CD4-positive, alpha-beta T cell treated with Interleukin-6 for 4 hours (primary cell): ENCODE results near the gene MEIOB.
"Not testable (repeated sequence)": the region's sequence is repeated elsewhere in the genome, so short reads cannot be mapped to it uniquely, and the experiment has no call there.

Experiments
- DNase-seq: peaks from one replicate; pipeline ENCODE4 v3.0.0-alpha.2; 2020; ENCODE audit warnings: mixed read lengths

Gene MEIOB

DNA sequence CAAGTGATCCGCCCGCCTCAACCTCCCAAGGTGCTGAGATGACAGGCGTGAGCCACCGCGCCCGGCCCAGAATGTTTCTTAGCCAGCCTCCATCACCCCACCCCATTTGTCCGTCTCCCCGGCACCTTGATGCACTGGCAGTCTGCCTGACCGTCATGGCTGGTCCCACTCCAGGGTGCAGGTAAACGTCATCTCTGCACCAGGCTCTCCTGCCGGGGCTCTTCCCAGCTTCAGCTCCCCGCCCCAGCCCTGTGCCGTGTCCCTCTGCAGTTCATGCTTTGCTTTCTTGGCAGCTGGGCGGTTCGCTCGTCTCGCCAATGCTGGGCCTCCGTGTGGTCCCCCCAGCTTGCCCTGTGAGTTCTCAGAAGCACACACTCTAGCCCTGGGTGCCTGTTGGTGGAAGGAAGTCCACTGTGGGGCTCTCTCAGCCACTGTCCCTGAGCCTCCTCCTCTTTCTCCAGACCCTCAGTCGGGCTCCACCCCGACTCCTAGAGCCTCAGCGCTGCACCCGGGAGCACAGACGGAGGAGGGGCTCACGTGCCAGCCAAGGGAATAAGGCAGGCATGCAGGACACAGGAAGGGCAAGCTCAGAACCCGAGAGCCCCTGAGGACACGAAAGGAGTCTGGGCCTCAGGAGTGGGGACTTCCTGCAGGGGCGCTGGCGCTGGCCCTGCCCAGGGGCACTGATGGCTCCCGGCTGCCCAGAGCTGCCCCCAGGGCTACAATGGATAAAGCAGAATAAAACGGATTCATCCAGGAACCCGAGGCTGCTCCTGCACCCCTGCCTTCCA, 34.3 kb upstream of the MEIOB start:
- DNase-seq, result no peak

DNA sequence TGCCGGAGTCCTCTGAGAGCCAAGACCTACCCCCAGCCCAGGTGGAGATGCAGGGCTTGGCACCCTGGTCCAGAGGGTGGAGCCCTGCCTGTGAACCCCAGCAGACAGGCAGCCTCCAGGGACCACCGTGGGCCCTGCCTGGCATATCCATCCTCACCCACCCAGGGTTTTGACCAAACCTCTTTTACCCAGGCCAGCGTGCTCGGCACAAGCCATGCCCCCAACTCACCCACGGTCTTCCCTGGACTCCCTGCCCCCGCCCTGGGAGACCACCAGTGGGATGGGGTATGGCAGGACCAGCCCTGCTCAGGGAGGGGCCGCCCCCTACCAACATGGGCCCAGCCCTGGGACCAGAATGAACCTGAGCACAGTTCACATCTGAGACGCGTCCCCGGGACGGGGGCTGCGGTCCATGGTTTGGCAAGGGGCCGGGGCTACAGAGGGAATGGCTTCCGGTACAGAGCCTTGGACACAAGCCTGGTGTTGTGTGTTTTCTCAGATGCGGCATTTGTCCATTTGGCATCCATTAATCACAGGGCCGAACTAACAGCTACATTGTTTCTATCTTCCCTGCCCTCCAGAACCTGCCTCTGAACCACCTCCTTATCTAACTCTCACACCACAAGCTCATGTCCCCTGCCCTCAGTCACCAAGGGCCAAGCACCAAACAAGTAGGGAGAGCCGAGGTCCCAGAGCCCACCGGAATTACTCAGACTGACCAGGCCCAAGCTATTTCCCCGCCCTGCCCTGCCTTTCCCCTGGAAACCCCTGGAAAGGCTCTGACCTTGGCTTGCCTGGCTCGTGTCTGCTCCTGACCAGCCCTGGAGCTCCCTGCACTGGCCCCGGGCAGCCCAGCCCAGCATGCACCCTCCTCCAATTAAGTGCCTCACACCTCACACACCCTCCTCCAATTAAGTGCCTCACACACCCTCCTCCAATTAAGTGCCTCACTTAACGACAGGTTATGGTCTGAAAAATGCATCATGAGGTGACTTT, 32.2 kb upstream of the MEIOB start:
- no peak for DNase-seq

GRCh38 chr16:1903220-1903574, 31.2 kb upstream of the MEIOB start:
- no peak for DNase-seq

GRCh38 chr16:1902547-1903219, 30.7 kb upstream of the MEIOB start:
- no peak for DNase-seq

DNA sequence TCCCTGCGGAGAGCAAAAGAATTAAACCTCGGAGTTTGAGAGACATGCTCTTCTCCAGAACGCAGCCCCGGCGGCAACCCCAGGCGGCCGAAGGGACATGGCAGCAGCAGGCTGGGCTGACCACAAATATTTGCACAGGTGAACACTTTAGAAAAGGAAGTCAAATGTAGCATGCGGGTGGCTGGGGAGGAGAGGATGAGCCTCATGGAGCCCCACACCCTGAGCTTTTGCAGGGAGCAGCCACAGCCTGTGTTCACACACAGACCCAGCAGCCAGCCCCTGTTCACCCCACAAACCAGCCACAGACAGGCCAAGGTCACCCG, 28.4 kb upstream of the MEIOB start:
- DNase-seq, result no peak

DNA sequence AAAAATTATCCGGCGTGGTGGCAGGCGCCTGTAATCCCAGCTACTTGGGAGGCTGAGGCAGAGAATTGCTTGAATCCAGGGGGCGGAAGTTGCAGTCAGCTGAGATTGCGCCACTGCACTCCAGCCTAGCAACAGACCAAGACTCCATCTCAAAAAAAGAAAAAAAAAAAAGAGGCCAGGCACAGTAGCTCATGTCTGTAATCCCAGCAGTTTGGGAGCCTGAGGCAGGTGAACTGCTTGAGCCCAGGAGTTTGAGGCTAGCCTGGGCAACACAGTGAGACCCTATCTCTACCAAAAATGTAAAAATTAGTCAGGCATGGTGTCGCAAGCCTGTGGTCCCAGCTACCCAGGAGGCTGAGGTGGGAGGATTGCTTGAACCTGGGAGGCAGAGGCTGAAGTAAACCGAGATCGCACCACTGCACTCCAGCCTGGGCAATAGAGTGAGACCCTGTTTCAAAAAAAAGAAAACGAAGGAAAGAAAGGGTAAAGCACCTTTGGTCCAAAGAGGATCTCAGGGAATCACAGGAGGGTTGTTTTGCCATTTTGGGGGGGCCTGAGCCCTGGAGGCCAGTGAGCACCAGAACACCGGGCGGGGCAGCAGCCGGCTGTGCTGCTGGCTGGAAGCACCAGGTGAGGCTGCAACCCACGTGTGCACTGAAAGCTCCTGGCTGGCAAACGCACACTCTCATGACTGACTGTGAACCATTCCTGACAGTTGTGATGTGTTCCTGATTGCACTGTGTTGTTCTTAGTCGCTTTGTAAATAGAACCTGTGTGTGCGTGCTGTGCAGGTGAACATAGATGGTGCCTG, 27.9 kb upstream of the MEIOB start:
- no peak for DNase-seq

GRCh38 chr16:1897692-1898091, 25.7 kb upstream of the MEIOB start:
- not testable (repeated sequence) for DNase-seq

- DNase-seq, result no peak
Measured at GRCh38 chr16:1895949-1896675, 24.1 kb upstream of the MEIOB start.

GRCh38 chr16:1895068-1895467, 23.1 kb upstream of the MEIOB start:
- no peak for DNase-seq

- no peak for DNase-seq
Measured at GRCh38 chr16:1890708-1891050, 18.7 kb upstream of the MEIOB start.

- no peak for DNase-seq
Measured at GRCh38 chr16:1890024-1890707, 18.2 kb upstream of the MEIOB start.

- no peak for DNase-seq
Measured at GRCh38 chr16:1887711-1888354, 15.9 kb upstream of the MEIOB start.

- no peak for DNase-seq
Measured at GRCh38 chr16:1884889-1885288, 12.9 kb upstream of the MEIOB start.

- DNase-seq, result no peak
Measured at GRCh38 chr16:1884155-1884760, 12.3 kb upstream of the MEIOB start.

- not testable (repeated sequence) for DNase-seq
Measured at GRCh38 chr16:1881172-1881571, 9.2 kb upstream of the MEIOB start.

- DNase-seq, result no peak
Measured at GRCh38 chr16:1879477-1879876, 7.5 kb upstream of the MEIOB start.

DNA sequence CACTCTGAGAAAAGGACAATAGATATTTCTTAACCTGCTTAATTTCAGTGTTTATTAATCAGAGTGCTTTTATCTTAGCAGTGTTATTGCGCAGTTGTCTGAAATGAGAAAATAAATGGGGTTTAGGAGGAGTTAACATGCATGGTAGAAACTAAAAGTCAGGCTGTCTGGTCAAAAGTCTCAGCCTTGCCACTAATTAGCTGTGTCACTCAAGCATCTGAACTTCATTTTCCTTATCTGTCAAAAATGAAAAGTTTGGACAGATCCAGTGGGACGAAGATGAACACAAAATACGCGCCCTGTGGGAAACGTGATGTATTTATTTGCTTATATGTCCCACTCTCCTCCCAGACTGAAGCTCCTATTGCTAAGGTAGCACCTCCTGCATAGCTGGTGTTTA, 6.3 kb upstream of the MEIOB start:
- no peak for DNase-seq

GRCh38 chr16:1877804-1878203, 5.8 kb upstream of the MEIOB start:
- DNase-seq, result no peak

- DNase-seq, result no peak
Measured at GRCh38 chr16:1877089-1877488, 5.1 kb upstream of the MEIOB start.

DNA sequence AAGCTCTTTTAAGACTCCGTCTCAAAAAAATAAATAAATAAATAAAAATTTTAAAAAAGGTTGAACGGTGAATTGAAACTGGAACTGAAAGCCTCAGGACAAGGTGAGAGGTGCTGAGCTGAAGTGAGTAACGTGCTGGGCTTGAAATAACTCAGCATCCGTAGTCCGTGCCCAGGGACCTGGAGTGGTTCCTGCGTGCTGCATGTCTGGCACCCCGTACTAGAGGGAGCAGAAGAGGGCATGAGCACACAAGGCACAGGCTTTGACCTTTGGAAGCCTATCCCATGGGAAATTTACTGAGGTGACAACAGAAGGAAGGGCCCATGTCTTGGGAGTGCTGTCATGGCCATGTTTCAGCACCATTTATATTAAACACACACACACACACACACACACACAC, 4.5 kb upstream of the MEIOB start:
- DNase-seq, result no peak
